Activated CD4-positive, alpha-beta memory T cell treated with anti-CD3 and anti-CD28 coated beads for 36 hours (primary cell): ENCODE results near the gene TMEM235. TPM values are rescaled to one million over a fixed set of nuclear protein-coding genes. Genes with fewer than 3 reads are reported as not detected.
A peak's percentile ranks its signal among the peaks of the same experiment; 100 is the strongest.

ENCODE experiments used
- CTCF ChIA-PET: fragments of 350-600 bp; sonication (Branson Sonifier 250); formaldehyde crosslinking; loops from one replicate; lab custom pipeline; 2021; ENCODE audit warnings: antibody characterized with exemption, inconsistent platforms; lab: Charles Lee
- POLR2A ChIA-PET: fragments of 350-600 bp; sonication (Branson Sonifier 250); formaldehyde crosslinking; loops from one replicate; lab custom pipeline; 2021; ENCODE audit warnings: antibody characterized with exemption; lab: Charles Lee
- DNase-seq: peaks from one replicate; pipeline ENCODE4 v3.0.0-alpha.2; 2020
- H3K27ac Mint-ChIP-seq: one replicate; pipeline ENCODE4 v1.8.0; 2021; ENCODE audit warnings: mixed read lengths
- H3K27me3 Mint-ChIP-seq: one replicate; pipeline ENCODE4 v1.8.0; 2021; ENCODE audit warnings: mixed read lengths
- H3K36me3 Mint-ChIP-seq: one replicate; pipeline ENCODE4 v1.8.0; 2021; ENCODE audit warnings: mixed read lengths
- H3K4me1 Mint-ChIP-seq: one replicate; pipeline ENCODE4 v1.8.0; 2021; ENCODE audit warnings: low read depth, mixed read lengths
- H3K4me3 Mint-ChIP-seq: one replicate; pipeline ENCODE4 v1.8.0; 2021; ENCODE audit warnings: mild to moderate bottlenecking, mixed read lengths
- H3K9me3 Mint-ChIP-seq: one replicate; pipeline ENCODE4 v1.8.0; 2021; ENCODE audit warnings: mixed read lengths
- intact Hi-C: fragments of 100-400 bp; cut with micrococcal nuclease; formaldehyde crosslinking; loops from one replicate; pipeline ENCODE4 v1.15.1; 2023
- total RNA-seq, 2 experiments: library from RNA; stranded (reverse); gene quantifications; one replicate each; pipeline ENCODE4 v1.2.3, GENCODE V29; 2021

The TMEM235 gene
- total RNA-seq, 2 experiments from 2014 or later: not detected

DNA sequence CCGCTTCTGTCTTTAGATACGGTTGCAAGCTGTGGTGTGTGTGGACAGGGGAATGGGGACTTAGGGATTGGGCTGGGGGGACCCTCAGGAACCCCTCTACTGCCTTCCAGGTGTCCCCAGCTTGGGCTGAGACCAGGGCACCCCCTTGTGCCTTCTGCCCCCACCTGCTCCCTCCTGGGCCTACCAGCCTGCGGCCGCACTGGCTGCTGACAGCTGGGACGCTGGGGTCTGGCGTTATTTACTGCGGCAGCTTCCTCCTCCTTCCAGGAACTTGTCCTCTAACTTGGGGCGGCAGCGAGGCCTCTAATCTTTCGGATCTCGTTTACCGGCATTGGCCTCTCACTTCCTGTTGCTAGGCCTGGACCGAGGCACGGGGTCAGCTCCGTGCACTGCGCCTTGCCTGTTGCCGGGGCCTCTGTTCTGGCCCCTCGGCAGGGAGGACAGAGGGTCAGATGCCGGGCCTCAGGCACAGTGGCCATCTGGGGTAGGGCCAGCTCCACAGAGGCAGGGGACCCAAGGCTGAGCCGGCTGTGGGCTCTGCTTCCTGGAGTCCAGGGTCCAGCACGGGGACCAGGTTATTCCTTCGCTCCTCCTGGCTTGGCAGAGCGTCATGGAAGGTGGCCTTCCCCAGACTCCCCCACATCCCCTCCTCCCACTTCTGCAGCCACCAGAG lies 31.8 kb downstream of the TMEM235 start:
- H3K4me3 Mint-ChIP-seq: peak overlapping the region; percentile 29
- POLR2A ChIA-PET: no interaction called here
- H3K27me3 Mint-ChIP-seq: no peaks in the 10 kb centered on the region
- no peaks in the 10 kb centered on the region for H3K36me3 Mint-ChIP-seq
- peaks cover 35% of the 10 kb centered on the region for H3K4me1 Mint-ChIP-seq
- CTCF ChIA-PET: interaction anchor here (0.8 to 1.9 kb wide), 3 partner anchors 12 to 81 kb away, joined by 3 to 6 read pairs (median 3); no protein-coding TSS in a partner anchor
- no peaks in the 10 kb centered on the region for H3K9me3 Mint-ChIP-seq
- intact Hi-C loops: no loop called here
- peak; percentile 64 for DNase-seq
- H3K27ac Mint-ChIP-seq: peak overlapping the region; percentile 83

DNA sequence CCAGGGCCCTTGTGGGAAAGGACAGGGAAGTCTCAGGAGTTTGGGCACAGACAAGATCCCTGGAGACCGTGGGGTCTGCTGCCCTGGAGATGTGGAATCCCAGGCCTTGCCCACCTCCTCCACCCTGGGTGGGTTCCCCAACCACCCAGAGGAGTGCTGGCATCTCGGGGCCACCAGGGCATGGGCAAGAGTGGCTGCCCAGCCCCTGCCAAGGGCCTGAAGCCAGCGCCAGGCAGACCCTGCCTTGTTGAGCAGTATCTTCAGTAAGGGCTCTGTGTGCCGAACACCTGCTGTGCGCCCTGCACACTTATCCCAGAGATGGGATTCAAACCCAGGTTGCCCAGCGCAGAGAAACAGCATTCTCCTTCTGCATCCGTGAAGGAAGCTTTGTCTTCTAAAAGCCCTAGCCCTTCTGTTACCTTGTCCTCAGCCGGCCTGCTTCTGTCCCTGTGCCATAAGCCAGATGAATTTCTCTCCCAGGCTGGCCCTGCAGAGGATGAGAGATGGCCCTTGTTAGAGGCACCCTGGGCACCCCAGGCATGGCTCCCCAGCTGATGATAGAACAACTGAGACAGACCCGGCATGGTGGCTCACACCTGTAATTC lies 32.4 kb downstream of the TMEM235 start:
- H3K36me3 Mint-ChIP-seq: no peaks in the 10 kb centered on the region
- no peaks in the 10 kb centered on the region for H3K27me3 Mint-ChIP-seq
- H3K9me3 Mint-ChIP-seq: no peaks in the 10 kb centered on the region
- intact Hi-C loops: no loop called here
- H3K4me1 Mint-ChIP-seq: peaks cover 34% of the 10 kb centered on the region
- ChIA-PET POLR2A (interaction anchor here (0.6 kb wide), 1 partner anchor 23 kb away, joined by 4 read pairs; no protein-coding TSS in a partner anchor), CTCF (interaction anchor here (1.9 kb wide), 1 partner anchor 13 kb away, joined by 6 read pairs; no protein-coding TSS in a partner anchor)
- H3K27ac Mint-ChIP-seq: peak overlapping the region; percentile 74
- H3K4me3 Mint-ChIP-seq: no peak overlapping the region
- no peak for DNase-seq

DNA sequence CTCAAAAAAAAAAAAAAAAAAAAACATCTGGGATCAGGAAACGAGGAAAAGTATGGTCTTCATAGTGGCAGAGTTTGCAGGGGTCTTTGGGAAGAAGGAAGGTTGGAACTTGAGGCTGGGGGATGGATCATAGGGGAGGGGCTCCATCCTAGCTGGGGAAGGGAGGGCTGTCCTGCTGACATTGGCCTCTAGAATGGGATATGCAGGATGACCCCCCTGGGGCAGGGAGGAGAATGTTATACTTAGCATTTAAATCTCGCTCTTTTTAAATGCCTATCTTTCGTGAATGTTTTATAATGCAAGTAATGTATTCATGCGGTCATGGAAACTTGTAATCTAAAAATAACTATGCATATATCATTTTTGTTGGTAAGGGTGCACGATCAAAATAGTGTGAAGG lies 33.2 kb downstream of the TMEM235 start:
- peak overlapping the region; percentile 83 for H3K27ac Mint-ChIP-seq
- CTCF ChIA-PET: no interaction called here
- intact Hi-C loops: no loop called here
- H3K36me3 Mint-ChIP-seq: no peaks in the 10 kb centered on the region
- H3K4me1 Mint-ChIP-seq: peaks cover 32% of the 10 kb centered on the region
- POLR2A ChIA-PET: interaction anchor here (0.6 kb wide), 1 partner anchor 23 kb away, joined by 4 read pairs; no protein-coding TSS in a partner anchor
- H3K27me3 Mint-ChIP-seq: no peaks in the 10 kb centered on the region
- no peak overlapping the region for H3K4me3 Mint-ChIP-seq
- no peaks in the 10 kb centered on the region for H3K9me3 Mint-ChIP-seq
- DNase-seq: no peak

DNA sequence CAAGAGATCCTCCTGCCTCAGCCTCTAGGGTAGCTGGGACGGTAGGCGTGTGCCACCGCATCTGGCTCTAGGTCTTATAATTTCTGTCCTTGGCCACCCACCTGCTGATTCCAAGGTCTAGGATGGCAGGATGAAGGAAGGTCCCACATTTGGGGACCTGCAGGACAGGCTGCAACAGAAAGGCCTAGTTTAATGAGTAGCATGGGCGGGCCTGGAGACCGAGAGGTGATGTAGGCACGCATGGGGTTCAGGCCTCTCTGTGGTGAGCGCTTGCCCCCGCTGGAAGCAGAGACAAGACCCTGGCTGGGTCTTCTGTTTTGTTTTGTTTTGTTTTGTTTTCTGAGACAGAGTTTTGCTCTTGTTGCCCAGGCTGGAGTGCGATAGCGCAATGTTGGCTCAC lies 33.7 kb downstream of the TMEM235 start:
- POLR2A ChIA-PET: no interaction called here
- Mint-ChIP-seq H3K4me1 (peaks cover 27% of the 10 kb centered on the region), H3K4me3 (no peak overlapping the region), H3K27ac (no peak overlapping the region), H3K9me3 (no peaks in the 10 kb centered on the region), H3K36me3 (no peaks in the 10 kb centered on the region), H3K27me3 (no peaks in the 10 kb centered on the region)
- DNase-seq: no peak
- intact Hi-C loops: no loop called here
- CTCF ChIA-PET: no interaction called here

DNA sequence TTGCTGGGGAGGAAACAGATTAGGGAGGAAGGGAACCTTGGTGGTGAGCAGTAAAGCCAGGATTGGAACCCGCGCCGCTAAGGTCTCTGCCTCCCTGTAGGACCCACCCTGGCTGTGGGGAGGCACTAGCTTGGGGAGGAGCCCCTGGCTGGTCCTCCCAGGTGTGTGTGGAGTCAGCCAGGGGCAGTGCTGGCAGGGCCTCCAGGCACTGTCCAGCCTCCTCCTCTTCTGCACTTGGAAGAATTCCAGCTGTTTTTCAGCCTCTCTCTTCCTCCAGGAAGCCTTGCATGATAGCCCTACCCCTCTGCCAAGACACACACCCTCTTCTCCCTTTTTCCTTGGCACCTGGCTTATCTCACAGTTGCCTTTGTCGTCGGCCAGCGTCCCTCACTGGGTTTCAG lies 34.8 kb downstream of the TMEM235 start:
- Mint-ChIP-seq H3K4me3 (no peak overlapping the region), H3K27ac (no peak overlapping the region), H3K9me3 (no peaks in the 10 kb centered on the region), H3K36me3 (no peaks in the 10 kb centered on the region), H3K4me1 (peaks cover 26% of the 10 kb centered on the region), H3K27me3 (no peaks in the 10 kb centered on the region)
- intact Hi-C loops: no loop called here
- DNase-seq: no peak
- ChIA-PET POLR2A (no interaction called here), CTCF (no interaction called here)

DNA sequence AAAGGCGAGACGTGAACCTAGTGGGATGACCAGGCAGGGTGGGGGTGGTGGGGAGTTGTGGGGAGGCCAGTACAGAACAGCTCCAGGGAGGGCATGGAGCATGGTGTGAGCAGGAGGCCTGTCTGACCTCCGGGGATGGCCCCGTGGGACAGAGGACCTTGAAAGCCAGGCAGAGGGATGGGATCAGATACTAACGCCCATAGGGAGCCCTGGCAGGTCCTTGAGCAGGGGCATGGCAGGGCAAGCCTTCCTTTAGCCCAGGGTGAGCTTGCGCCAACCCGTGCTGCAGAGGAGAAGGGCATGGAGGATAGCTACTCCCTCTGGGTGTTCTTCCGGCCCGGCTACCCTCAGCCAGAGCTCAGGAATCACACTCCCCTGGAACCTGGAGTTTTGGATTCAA lies 35.3 kb downstream of the TMEM235 start:
- Mint-ChIP-seq H3K9me3 (no peaks in the 10 kb centered on the region), H3K27me3 (no peaks in the 10 kb centered on the region), H3K27ac (no peak overlapping the region), H3K4me1 (peaks cover 29% of the 10 kb centered on the region), H3K36me3 (no peaks in the 10 kb centered on the region), H3K4me3 (no peak overlapping the region)
- POLR2A ChIA-PET: no interaction called here
- CTCF ChIA-PET: no interaction called here
- intact Hi-C loops: no loop called here
- no peak for DNase-seq

DNA sequence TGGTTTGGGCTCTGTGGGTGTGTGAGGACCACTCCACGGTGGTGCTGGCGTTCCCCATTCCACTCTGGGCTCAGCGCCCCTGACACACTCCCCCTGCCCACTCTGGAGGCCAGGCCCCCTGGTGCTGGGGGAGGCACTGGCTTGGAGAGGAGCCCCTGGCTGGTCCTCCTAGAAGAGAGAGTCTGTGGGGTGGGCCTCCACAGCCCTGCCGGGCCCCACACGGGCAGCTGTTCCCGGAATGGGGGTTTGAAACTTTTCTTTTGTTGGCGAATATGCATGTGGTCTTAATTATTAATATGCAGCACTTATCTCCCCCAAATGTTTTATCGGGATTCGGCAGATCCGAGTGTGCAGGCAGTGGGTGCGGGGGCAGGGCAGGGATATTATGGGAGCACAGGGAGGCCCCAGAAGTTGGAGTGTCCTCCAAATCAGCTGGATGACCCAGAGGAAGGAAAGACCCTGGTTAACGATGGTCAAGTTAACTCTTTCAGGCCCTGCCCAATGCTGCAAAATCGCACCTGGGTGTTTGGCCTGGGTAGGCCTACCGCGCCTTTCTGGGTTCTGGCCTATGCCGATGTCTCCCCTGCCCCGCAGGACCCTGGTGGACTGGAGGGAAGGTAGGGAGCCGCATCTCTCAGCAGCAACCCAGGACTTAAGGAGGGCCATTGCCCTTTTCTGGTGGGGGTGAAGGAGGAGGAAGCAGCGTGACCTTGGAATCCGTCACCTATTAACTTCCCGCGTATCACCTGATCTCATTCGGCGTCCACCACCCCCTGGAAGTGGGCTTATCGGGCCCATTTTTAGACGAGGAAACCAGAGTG lies 36.0 kb downstream of the TMEM235 start:
- Mint-ChIP-seq H3K36me3 (no peaks in the 10 kb centered on the region), H3K9me3 (no peaks in the 10 kb centered on the region), H3K4me1 (peaks cover 32% of the 10 kb centered on the region), H3K27ac (no peak overlapping the region), H3K4me3 (no peak overlapping the region), H3K27me3 (no peaks in the 10 kb centered on the region)
- CTCF ChIA-PET: no interaction called here
- DNase-seq: no peak
- intact Hi-C loops: no loop called here
- POLR2A ChIA-PET: no interaction called here

DNA sequence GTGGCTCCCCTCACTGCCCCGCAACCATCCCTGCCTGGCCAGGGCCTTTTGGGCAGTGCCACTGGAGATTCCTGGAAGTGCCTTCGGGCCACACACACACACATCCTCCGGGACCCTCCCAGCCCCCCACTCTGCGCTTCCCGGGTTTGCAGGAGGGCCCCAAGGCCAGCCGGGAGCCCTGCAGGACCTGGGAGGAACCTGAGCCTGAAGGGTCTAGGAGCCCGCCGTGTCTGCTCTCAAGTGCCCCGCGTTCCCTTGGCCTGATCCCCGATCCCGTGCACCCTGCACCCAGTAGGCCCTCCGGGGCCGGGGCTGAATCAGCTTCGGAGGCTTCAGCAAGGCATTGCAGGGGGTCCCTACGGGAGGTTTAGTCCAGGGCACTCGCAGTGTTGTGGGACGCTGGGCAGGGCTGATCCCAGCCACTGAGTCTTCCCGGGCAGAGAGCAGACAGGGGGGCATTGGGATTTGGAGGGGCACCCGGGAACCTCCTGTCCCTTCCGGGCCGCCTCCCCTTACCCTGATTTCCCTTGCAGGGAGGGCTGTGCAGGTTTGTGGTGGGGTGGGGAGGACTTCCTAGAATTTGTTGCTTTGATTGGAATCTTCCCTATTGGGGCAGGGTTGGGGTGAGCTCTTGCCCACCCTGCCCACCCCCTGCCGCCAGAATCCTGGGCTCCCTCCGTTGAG lies 36.9 kb downstream of the TMEM235 start:
- peaks cover 31% of the 10 kb centered on the region for H3K4me1 Mint-ChIP-seq
- ChIA-PET CTCF (no interaction called here), POLR2A (no interaction called here)
- no peak overlapping the region for H3K4me3 Mint-ChIP-seq
- no peaks in the 10 kb centered on the region for H3K9me3 Mint-ChIP-seq
- intact Hi-C loops: no loop called here
- no peaks in the 10 kb centered on the region for H3K27me3 Mint-ChIP-seq
- H3K27ac Mint-ChIP-seq: no peak overlapping the region
- DNase-seq: no peak
- H3K36me3 Mint-ChIP-seq: no peaks in the 10 kb centered on the region

DNA sequence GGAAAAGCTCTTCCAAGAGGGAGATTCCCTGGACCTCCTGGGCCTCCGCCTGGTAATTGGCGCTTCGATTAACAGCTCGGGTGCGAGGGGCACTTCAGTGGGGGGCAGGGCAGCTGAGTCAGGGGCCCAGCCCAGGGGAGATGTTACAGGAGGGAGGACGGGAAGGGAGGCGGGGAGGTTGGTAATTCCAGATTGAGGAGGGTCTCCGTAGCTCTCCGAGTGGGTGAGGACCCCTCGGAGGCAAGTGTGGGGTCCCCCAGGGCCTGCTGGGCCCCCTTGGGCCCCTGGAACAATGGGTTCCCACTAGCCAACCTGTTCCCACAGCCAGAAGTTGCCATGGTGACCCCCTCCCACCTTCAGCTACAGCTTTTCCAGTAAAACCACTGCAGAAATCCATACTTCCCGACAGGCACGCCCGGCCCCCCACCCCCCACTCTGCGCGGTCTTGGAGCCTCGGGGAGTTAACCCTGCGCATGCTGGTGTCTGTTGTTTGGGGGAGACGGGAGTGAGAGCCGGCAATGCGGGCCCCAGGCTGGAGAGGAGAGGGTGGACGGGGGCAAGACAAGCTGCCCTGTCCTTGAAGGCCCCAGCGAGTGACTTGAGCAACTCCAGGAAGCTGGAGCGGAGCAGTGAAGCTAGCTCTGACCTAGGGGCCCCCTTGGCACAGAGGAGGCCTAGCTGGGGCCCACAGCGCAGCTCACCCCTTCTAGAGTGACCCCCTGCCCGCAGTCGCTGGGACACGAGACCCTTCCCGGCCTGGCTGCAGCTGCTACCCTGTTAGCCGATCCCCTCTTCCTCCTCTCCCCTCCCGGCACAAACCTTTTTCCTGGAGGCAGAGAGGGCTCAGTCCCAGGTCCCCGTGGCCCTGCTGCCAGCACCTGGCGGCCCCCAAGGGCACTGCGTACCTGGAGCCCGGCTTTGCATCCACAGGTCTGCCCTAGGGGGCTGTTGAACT lies 37.8 kb downstream of the TMEM235 start:
- H3K36me3 Mint-ChIP-seq: no peaks in the 10 kb centered on the region
- no peak overlapping the region for H3K4me3 Mint-ChIP-seq
- intact Hi-C loops: no loop called here
- POLR2A ChIA-PET: no interaction called here
- H3K27ac Mint-ChIP-seq: no peak overlapping the region
- no peaks in the 10 kb centered on the region for H3K9me3 Mint-ChIP-seq
- no peaks in the 10 kb centered on the region for H3K27me3 Mint-ChIP-seq
- CTCF ChIA-PET: no interaction called here
- peaks cover 31% of the 10 kb centered on the region for H3K4me1 Mint-ChIP-seq
- no peak for DNase-seq

DNA sequence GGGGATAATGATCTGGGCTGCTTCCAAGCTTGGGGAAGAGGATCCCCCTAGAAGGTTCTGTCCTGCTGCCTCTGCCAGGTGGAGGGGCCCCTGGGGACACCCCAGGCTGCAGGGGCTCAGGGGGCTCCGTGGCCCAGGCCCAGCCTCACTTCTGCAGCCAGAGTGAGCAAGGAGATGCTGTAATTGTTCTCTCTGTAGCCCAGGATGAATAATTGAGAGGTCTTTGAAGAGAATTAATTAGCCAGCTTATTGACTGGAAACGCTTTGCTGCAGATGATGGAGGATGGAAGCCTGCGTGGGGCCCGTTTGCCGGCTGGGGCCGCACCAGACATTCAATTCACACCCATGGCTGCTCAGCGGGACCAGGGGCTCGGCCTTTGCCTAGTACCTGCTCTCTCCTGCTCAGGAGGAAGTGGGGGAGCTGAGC lies 38.5 kb downstream of the TMEM235 start:
- Mint-ChIP-seq H3K4me1 (peaks cover 27% of the 10 kb centered on the region), H3K36me3 (no peaks in the 10 kb centered on the region), H3K27me3 (no peaks in the 10 kb centered on the region), H3K9me3 (no peaks in the 10 kb centered on the region), H3K27ac (no peak overlapping the region), H3K4me3 (no peak overlapping the region)
- intact Hi-C loops: no loop called here
- ChIA-PET CTCF (interaction anchor here (1.3 kb wide), 1 partner anchor 19 kb away, joined by 5 read pairs; no protein-coding TSS in a partner anchor), POLR2A (no interaction called here)
- no peak for DNase-seq
